K562 treated with DMSO at 1 percent for 4 hours (cell line): ENCODE data around the gene CASP7. TPM values are rescaled to one million over a fixed set of nuclear protein-coding genes. Genes with fewer than 3 reads are reported as not detected.

Source experiments
- total RNA-seq: library from RNA; unstranded; fragments of 300-600 nt; gene quantifications from 2 replicates; pipeline ENCODE4 v1.2.3, GENCODE V29; 2022; ENCODE audit not compliant: insufficient read depth

Gene CASP7
- total RNA-seq: 20.1 and 21.5 TPM in 2 replicates

DNA sequence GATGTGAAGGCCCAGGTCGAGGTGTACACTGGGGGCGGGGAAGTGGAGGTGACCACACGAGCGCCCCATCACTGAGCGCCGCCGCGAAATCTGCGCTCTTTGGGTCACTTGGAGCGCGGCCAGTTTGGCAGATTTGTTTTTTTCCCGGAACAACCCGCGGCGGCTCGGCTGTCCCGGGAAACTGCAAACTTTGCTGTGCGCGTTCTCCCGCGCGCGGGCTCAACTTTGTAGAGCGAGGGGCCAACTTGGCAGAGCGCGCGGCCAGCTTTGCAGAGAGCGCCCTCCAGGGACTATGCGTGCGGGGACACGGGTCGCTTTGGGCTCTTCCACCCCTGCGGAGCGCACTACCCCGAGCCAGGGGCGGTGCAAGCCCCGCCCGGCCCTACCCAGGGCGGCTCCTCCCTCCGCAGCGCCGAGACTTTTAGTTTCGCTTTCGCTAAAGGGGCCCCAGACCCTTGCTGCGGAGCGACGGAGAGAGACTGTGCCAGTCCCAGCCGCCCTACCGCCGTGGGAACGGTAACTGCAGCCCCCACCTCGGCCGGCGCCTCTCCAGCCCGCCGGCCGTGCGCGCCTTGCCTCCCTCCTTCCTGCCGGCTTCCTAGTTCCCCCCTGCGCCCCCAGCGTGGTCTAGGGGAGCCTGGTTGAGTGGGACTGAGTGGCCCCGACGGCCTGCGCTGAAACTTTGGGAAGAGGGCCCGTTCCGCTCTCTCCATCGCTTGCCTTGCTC is at the start of gene CASP7:
Gene CASP7, plus strand, starts transcription at position 450 of the 727 bp plus-strand sequence. CDS start 17,582 bp downstream, outside the sequence.

DNA sequence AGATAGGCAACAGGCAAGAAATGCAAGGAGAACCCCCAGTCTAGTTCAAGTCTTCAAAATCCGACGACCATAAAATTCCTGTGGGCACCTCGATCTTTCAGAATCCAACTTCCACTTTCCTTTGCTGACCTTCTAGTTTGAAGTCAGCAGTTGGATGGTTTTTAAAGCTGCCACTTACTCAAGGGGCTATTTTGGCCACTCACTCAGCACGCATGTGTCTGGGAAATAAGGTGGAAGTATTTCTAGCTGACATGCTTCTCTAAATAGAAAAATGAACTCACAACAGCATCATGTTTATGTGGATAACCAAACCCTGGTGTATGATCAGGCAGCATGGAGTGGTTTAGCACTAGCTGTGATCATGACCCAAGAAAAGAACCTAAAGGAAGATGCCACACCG is 15.8 kb upstream of the CASP7 start, which contains the start of gene NRAP:
Gene NRAP, minus strand, starts transcription at position 134 of the 400 bp plus-strand sequence. CDS start 159 bp downstream, outside the sequence.

DNA sequence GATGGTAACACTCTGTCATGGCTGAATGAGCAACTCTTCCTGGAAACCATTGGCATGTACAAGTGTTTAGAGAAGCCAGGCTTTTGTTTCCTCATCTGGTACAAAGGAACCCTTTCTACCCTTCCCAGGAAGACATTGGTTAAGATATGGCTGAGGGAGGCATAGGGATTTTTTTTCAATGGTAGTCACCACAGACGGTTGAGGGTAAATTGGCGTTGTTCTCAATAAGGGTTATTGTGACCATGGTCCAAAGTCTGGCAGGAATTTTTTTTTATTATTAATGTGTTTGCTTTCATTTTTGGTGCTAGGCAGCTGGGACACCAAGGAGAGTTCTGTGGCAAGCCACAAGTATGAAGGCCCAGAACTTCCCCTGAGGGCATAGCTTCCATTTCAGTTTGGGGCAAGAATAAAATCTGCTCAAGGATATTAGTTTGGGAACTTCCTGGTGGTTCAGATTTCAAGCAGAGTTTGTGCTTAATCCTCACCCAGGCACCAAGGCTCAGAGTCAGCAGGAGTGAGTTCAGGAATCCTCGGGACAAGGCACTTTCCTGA is 71.5 kb downstream of the CASP7 start, which contains the start of gene PLEKHS1:
Gene PLEKHS1, plus strand, starts transcription at position 502 of the 552 bp plus-strand sequence. CDS start 3,596 bp downstream, outside the sequence.

Other genes starting within 250 kb of the CASP7 start
- not detected in 2 replicates for gene HABP2, start 126.9 kb upstream of the CASP7 start, total RNA-seq
- not detected in 2 replicates for gene NRAP, start 15.9 kb upstream of the CASP7 start, total RNA-seq
- not detected in 2 replicates for gene PLEKHS1, start 71.8 kb downstream of the CASP7 start, total RNA-seq
- gene DCLRE1A, start 174.2 kb downstream of the CASP7 start, total RNA-seq: 7.3 and 9.6 TPM in 2 replicates
- 2.1 and 3.0 TPM in 2 replicates for gene NHLRC2, start 174.7 kb downstream of the CASP7 start, total RNA-seq